ENCODE results near the gene RNF31.

- TF ChIP-seq, protein P1, sequence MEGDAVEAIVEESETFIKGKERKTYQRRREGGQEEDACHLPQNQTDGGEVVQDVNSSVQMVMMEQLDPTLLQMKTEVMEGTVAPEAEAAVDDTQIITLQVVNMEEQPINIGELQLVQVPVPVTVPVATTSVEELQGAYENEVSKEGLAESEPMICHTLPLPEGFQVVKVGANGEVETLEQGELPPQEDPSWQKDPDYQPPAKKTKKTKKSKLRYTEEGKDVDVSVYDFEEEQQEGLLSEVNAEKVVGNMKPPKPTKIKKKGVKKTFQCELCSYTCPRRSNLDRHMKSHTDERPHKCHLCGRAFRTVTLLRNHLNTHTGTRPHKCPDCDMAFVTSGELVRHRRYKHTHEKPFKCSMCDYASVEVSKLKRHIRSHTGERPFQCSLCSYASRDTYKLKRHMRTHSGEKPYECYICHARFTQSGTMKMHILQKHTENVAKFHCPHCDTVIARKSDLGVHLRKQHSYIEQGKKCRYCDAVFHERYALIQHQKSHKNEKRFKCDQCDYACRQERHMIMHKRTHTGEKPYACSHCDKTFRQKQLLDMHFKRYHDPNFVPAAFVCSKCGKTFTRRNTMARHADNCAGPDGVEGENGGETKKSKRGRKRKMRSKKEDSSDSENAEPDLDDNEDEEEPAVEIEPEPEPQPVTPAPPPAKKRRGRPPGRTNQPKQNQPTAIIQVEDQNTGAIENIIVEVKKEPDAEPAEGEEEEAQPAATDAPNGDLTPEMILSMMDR (IDR thresholded peaks at IDR 0.05): no peak
- peak; percentile 45 to 58 for TF ChIP-seq POLR2A (IDR thresholded peaks at IDR 0.05)
These were observed 41.2 kb downstream of the RNF31 start, which contains the start of gene IPO4 for GRCh38 chr14:24188251-24189058.

Measured in gastroesophageal sphincter (tissue), 3 donors.